Cardiac muscle cell (in vitro differentiated cells and primary cell): ENCODE data around the gene MRPL14. TPM values are rescaled to one million over a fixed set of nuclear protein-coding genes. Genes with fewer than 3 reads are reported as not detected.

Experiments used
- DNase-seq, 2 donors: peaks; one replicate each; pipeline versions ENCODE4 v3.0.0 to v3.0.0-alpha.2; 2010 to 2017; ENCODE audit warnings: low read depth in 1 of 2, low spot score in 1 of 2
- H3K27ac ChIP-seq: fragments of 200-600 bp; sonication (generic); 2 replicates; pipeline ENCODE4 v1.5.1; 2016
- H3K27me3 ChIP-seq: fragments of 200-600 bp; sonication (generic); 2 replicates; pipeline ENCODE4 v1.6.0; 2016; ENCODE audit warnings: control low read depth
- H3K36me3 ChIP-seq: fragments of 200-600 bp; sonication (generic); 2 replicates; pipeline ENCODE4 v1.5.1; 2016; ENCODE audit warnings: control low read depth
- H3K4me1 ChIP-seq: fragments of 200-600 bp; sonication (generic); 2 replicates; pipeline ENCODE4 v1.8.1; 2017; ENCODE audit warnings: low read depth, mild to moderate bottlenecking, mixed run types
- H3K4me3 ChIP-seq: fragments of 200-600 bp; sonication (generic); 2 replicates; pipeline ENCODE4 v1.5.1; 2016; ENCODE audit warnings: mild to moderate bottlenecking
- H3K9me3 ChIP-seq: fragments of 200-600 bp; sonication (generic); 2 replicates; pipeline ENCODE4 v1.5.1; 2017; ENCODE audit warnings: low read depth, mild to moderate bottlenecking, control low read depth
- CTCF ChIP-seq: IDR thresholded peaks from 2 replicates; pipeline ENCODE4 v1.5.1; 2012; ENCODE audit warnings: low read depth, mild to moderate bottlenecking, low read length
- polyA plus RNA-seq: library from polyadenylated mRNA; unstranded; fragments of >200 nt; fragmentation: Nextera tagmentation; extraction: Ambion mirVana; gene quantifications from 2 replicates; pipeline ENCODE4 v1.2.1, GENCODE V29; 2016
- total RNA-seq: library from RNA; depleted of rRNA; stranded (reverse); fragments of >200 nt; gene quantifications from 2 replicates; pipeline ENCODE4 v1.2.3, GENCODE V29; 2016

The MRPL14 gene
- total and polyA plus RNA-seq, 2 experiments from 2014 or later, result 78.8 to 130 TPM

- H3K9me3 ChIP-seq, result no peaks in the 10 kb centered on the region
- H3K27ac ChIP-seq, result peak overlapping the region; percentile 34
- TF ChIP-seq CTCF, result no peak
- no peak overlapping the region for H3K4me3 ChIP-seq
- no peaks in the 10 kb centered on the region for H3K27me3 ChIP-seq
- peaks cover 2% of the 10 kb centered on the region for H3K36me3 ChIP-seq
- no peak for DNase-seq
- H3K4me1 ChIP-seq, result peaks cover 19% of the 10 kb centered on the region
Observed at GRCh38 chr6:44135173-44135758, 8.0 kb upstream of the MRPL14 start.

GRCh38 chr6:44133981-44134711, 6.9 kb upstream of the MRPL14 start:
- Histone ChIP-seq H3K27me3 (no peaks in the 10 kb centered on the region), H3K9me3 (no peaks in the 10 kb centered on the region), H3K4me1 (peaks cover 19% of the 10 kb centered on the region), H3K36me3 (no peaks in the 10 kb centered on the region), H3K4me3 (no peak overlapping the region), H3K27ac (no peak overlapping the region)
- DNase-seq, result no peak
- TF ChIP-seq CTCF, result no peak

- Histone ChIP-seq H3K27ac (peak overlapping the region; percentile 55), H3K4me3 (no peak overlapping the region)
- DNase-seq, result peak; percentile 63 to 65
Observed at GRCh38 chr6:44133003-44133931, 6.0 kb upstream of the MRPL14 start.

GRCh38 chr6:44132476-44132875, 5.2 kb upstream of the MRPL14 start:
- peak overlapping the region; percentile 55 for H3K27ac ChIP-seq

More at GRCh38 chr6:44133003-44133931, 6.0 kb upstream of the MRPL14 start:
- Histone ChIP-seq H3K9me3 (no peaks in the 10 kb centered on the region), H3K36me3 (no peaks in the 10 kb centered on the region), H3K27me3 (no peaks in the 10 kb centered on the region), H3K4me1 (peaks cover 21% of the 10 kb centered on the region)
- TF ChIP-seq CTCF, result no peak

More at GRCh38 chr6:44132476-44132875, 5.2 kb upstream of the MRPL14 start:
- Histone ChIP-seq H3K27me3 (no peaks in the 10 kb centered on the region), H3K4me1 (peaks cover 20% of the 10 kb centered on the region), H3K4me3 (no peak overlapping the region), H3K36me3 (no peaks in the 10 kb centered on the region), H3K9me3 (no peaks in the 10 kb centered on the region)
- DNase-seq, result no peak
- TF ChIP-seq CTCF, result no peak
